Measurements from ENCODE around the gene GAS5. TPM values are rescaled to one million over a fixed set of nuclear protein-coding genes. Genes with fewer than 3 reads are reported as not detected.

GAS5 gene
- total and polyA plus RNA-seq, 4 donors, result 28.6 to 84.8 (median 58.5) TPM

DNA sequence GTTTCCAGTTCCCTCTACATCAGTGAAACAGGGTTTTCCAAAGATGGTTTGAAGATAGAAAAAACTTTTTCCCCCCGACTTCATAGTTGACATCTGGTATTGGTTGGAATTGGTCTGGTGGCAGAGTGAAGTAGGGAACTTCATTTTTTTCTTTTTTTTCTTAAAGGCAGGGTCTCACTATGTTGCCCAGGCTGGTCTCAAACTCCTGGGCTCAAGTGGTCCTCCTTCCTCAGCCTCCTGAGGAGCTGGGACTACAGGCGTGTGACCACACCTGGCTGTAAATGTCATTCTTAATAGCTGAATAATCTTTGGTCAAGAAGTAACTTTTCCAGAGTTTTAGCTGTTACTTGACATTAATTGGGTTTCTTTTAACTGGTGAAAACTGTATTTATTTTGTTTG is 22.1 kb upstream of the GAS5 start:
- H3K36me3 ChIP-seq (ENCODE audit: control insufficient read depth in 4 of 4, insufficient read depth in 3 of 4, low read depth in 1 of 4, low read length in 3 of 4), result peaks cover 2 to 20% (median 11%) of the 10 kb centered on the region in 4 donors
- H3K4me1 ChIP-seq (ENCODE audit: control insufficient read depth in 4 of 4, insufficient read depth in 4 of 4, low read length in 3 of 4), result no peaks in the 10 kb centered on the region
- no peak overlapping the region for H3K4me3 ChIP-seq (ENCODE audit: low read depth in 1 of 3, low read length in 3 of 3)
- no peak overlapping the region for H3K9ac ChIP-seq (ENCODE audit: low read depth in 1 of 2, low read length in 2 of 2)
- no peaks in the 10 kb centered on the region for H3K9me3 ChIP-seq (ENCODE audit: control insufficient read depth in 4 of 4, low read length in 3 of 4)
- no peak for DNase-seq (ENCODE audit: low spot score)
- no peak overlapping the region for H3K27ac ChIP-seq (ENCODE audit: low read depth in 1 of 2, low read length in 2 of 2)
- TF ChIP-seq NR2F2 (IDR thresholded peaks at IDR 0.05), result no peak
- no peak for TF ChIP-seq HNF4G (IDR thresholded peaks at IDR 0.05)
- no peak for TF ChIP-seq SP1 (IDR thresholded peaks at IDR 0.05)
- no peak for TF ChIP-seq RAD21 (IDR thresholded peaks at IDR 0.05)
- TF ChIP-seq EGR1 (IDR thresholded peaks at IDR 0.05; ENCODE audit: low read depth in 2 of 2), result no peak
- no peak for TF ChIP-seq RXRA (IDR thresholded peaks at IDR 0.05)
- TF ChIP-seq, protein P1, sequence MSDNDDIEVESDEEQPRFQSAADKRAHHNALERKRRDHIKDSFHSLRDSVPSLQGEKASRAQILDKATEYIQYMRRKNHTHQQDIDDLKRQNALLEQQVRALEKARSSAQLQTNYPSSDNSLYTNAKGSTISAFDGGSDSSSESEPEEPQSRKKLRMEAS (IDR thresholded peaks at IDR 0.05), result no peak
- no peak for TF ChIP-seq YY1 (IDR thresholded peaks at IDR 0.05)
- no peak for TF ChIP-seq GABPA (IDR thresholded peaks at IDR 0.05 in 1 of 2, conservative IDR thresholded peaks at IDR 0.05 in 1 of 2)
- TF ChIP-seq JUND (IDR thresholded peaks at IDR 0.05), result no peak
- TF ChIP-seq HNF4A (conservative IDR thresholded peaks at IDR 0.05), result no peak
- TF ChIP-seq, protein P2, sequence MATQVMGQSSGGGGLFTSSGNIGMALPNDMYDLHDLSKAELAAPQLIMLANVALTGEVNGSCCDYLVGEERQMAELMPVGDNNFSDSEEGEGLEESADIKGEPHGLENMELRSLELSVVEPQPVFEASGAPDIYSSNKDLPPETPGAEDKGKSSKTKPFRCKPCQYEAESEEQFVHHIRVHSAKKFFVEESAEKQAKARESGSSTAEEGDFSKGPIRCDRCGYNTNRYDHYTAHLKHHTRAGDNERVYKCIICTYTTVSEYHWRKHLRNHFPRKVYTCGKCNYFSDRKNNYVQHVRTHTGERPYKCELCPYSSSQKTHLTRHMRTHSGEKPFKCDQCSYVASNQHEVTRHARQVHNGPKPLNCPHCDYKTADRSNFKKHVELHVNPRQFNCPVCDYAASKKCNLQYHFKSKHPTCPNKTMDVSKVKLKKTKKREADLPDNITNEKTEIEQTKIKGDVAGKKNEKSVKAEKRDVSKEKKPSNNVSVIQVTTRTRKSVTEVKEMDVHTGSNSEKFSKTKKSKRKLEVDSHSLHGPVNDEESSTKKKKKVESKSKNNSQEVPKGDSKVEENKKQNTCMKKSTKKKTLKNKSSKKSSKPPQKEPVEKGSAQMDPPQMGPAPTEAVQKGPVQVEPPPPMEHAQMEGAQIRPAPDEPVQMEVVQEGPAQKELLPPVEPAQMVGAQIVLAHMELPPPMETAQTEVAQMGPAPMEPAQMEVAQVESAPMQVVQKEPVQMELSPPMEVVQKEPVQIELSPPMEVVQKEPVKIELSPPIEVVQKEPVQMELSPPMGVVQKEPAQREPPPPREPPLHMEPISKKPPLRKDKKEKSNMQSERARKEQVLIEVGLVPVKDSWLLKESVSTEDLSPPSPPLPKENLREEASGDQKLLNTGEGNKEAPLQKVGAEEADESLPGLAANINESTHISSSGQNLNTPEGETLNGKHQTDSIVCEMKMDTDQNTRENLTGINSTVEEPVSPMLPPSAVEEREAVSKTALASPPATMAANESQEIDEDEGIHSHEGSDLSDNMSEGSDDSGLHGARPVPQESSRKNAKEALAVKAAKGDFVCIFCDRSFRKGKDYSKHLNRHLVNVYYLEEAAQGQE (IDR thresholded peaks at IDR 0.05), result no peak
- TF ChIP-seq FOXA2 (IDR thresholded peaks at IDR 0.05), result no peak
- 97% methylated on average over 2 of the region's 2 CpGs for WGBS
- H3K27me3 ChIP-seq (ENCODE audit: control insufficient read depth in 4 of 4, insufficient read depth in 4 of 4, low read length in 3 of 4), result no peaks in the 10 kb centered on the region

DNA sequence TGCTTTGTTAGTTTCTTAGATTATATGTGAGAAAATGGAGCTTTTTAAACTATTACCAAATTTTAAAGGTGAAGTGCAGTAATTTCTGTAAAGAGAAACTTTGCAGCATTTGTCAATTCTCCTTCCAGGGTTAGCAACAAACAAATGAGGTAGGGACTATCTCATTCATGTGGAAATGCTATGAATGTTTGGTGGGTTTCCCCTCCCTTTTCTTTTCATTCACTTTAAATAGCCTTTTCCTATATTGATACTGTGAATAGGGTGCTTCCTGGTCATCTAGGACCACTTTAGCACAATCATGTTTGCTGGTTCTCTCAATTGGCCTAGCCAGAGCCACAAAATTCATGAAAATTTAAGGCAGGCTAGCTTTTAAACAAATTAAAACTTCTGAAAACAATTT is 21.0 kb upstream of the GAS5 start:
- Histone ChIP-seq H3K27me3 (ENCODE audit: control insufficient read depth in 4 of 4, insufficient read depth in 4 of 4, low read length in 3 of 4) (no peaks in the 10 kb centered on the region), H3K9me3 (ENCODE audit: control insufficient read depth in 4 of 4, low read length in 3 of 4) (no peaks in the 10 kb centered on the region), H3K36me3 (ENCODE audit: control insufficient read depth in 4 of 4, insufficient read depth in 3 of 4, low read depth in 1 of 4, low read length in 3 of 4) (peaks cover 2 to 17% (median 9%) of the 10 kb centered on the region in 4 donors), H3K27ac (ENCODE audit: low read depth in 1 of 2, low read length in 2 of 2) (no peak overlapping the region), H3K4me3 (ENCODE audit: low read depth in 1 of 3, low read length in 3 of 3) (no peak overlapping the region), H3K4me1 (ENCODE audit: control insufficient read depth in 4 of 4, insufficient read depth in 4 of 4, low read length in 3 of 4) (no peaks in the 10 kb centered on the region), H3K9ac (ENCODE audit: low read depth in 1 of 2, low read length in 2 of 2) (no peak overlapping the region)
- DNase-seq (ENCODE audit: low spot score), result no peak
- no peak for TF ChIP-seq SP1 (IDR thresholded peaks at IDR 0.05)
- TF ChIP-seq YY1 (IDR thresholded peaks at IDR 0.05), result no peak
- no peak for TF ChIP-seq HNF4G (IDR thresholded peaks at IDR 0.05)
- TF ChIP-seq GABPA (IDR thresholded peaks at IDR 0.05 in 1 of 2, conservative IDR thresholded peaks at IDR 0.05 in 1 of 2), result no peak
- TF ChIP-seq TAF1 (conservative IDR thresholded peaks at IDR 0.05), result no peak
- no peak for TF ChIP-seq RAD21 (IDR thresholded peaks at IDR 0.05)
- TF ChIP-seq, protein P2 (IDR thresholded peaks at IDR 0.05), result no peak
- TF ChIP-seq JUND (IDR thresholded peaks at IDR 0.05), result no peak
- TF ChIP-seq FOXA2 (IDR thresholded peaks at IDR 0.05), result no peak
- TF ChIP-seq, protein P3, sequence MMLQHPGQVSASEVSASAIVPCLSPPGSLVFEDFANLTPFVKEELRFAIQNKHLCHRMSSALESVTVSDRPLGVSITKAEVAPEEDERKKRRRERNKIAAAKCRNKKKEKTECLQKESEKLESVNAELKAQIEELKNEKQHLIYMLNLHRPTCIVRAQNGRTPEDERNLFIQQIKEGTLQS (IDR thresholded peaks at IDR 0.05), result no peak
- TF ChIP-seq RXRA (IDR thresholded peaks at IDR 0.05), result no peak
- TF ChIP-seq EGR1 (IDR thresholded peaks at IDR 0.05; ENCODE audit: low read depth in 2 of 2), result no peak

Data from liver (tissue), 9 donors.